EH (cell line): ENCODE data around the gene PPM1L.
A peak's percentile ranks its signal among the peaks of the same experiment; 100 is the strongest.
"Not testable (repeated sequence)": the region's sequence is repeated elsewhere in the genome, so short reads cannot be mapped to it uniquely, and the experiment has no call there.

Experiments used
- DNase-seq: peaks from one replicate; pipeline ENCODE4 v3.0.0-alpha.2; 2015; ENCODE audit warnings: low read depth

PPM1L gene

DNA sequence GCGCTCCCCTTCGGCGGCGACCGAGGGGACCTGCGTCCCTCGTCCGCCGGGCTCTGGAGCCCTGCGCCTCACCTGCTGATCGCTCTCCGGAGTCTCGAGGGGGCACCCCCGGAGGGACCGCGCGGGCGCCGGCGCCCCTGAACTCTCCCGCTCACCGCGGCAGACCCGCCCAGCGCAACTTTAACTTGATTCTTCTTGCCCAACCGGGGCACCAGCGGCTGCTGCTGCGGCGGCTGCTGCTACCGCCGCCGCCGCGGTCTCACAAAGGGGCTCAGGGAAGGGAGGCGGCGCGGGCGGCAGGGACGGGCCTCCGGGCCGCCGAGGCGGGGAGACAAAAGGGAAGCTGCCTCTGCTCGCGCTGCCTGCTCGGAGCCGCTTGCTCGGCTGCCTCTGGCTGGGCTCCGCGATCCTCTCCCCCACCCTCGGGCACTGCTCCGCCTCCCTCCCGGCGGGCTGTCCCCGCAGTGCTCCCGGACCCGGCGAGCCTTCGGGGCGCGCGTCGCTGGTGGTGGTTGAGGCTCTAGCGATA is at the start of gene PPM1L:
TSS of gene PPM1L (plus strand) at position 456 of the 529 bp plus-strand sequence.
- DNase-seq: peak; percentile 61

DNA sequence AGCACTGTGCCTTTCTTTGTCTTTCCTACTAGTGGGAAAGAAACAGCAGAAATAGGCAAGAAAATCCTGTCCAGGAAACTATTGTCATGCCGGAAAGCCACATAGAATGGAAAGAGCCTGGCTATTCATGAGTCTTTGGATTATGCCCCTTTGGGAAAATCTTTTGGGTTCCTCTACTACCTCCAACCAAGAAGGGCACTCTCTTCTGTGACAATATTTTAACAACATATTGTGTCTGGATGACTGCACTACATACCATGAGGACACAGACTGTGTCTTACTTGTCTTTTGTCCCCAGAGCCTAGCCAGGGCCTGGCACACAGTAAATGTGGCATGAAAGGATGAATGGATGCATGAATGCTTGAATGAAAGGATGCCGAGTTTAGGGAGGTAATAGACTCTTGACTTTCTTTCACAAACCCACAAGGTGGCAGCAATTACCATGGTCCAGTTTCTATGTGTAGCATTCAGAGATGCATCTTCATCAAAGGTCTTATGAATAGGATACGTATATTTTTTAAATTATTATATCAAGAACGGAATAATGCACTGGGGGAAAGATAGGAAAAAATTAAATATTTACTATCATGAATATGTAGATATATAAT is 48.7 kb upstream of the PPM1L start:
- peak; percentile 68 for DNase-seq

DNA sequence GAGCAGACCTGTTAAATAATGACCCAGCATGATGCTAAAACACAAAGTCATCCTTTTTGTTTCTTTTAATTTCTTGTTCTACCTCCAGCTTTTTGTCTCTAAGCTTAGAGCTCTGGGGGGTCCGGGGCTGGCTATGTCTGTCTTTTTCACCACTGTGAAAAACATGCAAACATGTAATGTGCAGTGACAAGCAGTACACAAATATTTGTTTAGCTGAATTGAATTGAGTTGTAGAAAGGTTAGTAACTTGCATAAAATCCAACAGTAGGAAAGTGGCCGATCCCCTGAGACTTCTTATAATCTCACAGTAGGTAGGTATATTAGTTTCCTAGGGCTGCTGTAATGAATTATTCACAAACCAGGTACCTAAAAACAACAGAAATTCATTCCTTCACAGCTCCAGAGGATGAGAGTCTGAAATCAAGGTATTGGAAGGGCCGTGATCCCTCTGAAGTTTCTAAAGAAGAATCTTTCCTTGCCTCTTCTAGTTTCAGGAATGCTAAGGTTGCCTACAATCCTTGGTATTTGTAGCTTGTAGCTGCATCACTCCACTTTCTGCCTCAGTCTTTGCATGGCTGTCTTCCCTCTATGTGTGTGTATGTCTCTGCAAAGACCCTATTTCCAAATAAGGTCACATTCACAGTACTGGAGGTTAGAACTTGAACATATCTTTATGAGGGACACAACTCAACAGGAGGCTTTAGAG is 46.4 kb upstream of the PPM1L start:
- peak; percentile 3 for DNase-seq

DNA sequence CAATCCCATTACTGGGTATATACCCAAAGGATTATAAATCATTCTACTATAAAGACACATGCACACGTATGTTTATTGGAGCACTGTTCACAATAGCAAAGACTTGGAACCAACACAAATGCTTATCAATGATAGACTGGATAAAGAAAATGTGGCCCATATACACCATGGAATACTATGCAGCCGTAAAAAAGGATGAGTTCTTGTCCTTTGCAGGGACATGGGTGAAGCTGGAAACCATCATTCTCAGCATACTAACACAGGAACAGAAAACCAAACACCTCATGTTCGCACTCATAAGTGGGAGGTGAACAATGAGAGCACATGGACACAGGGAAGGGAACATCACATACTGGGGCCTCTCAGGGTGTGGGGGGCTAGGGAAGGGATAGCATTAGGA is 42.9 kb upstream of the PPM1L start:
- DNase-seq: not testable (repeated sequence)

DNA sequence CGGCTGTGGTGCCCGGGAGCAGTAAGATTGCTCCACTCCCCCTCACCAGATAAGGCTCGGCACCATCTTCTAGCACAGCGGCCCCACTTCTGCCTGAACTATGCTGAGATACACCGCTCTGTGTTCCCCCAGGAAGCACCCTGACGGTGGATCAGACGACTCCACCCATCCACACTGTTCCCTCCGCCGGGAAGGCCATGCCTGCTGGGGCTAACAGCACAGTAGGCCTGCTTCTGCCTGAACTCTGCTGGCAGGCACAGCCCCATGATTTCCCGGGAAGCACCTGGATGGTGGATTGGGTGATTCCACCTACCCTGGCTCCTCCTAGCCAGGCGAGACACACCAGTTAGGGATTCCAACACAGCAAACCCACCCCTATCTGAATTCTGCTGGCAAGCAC is 36.3 kb upstream of the PPM1L start:
- no peak for DNase-seq

DNA sequence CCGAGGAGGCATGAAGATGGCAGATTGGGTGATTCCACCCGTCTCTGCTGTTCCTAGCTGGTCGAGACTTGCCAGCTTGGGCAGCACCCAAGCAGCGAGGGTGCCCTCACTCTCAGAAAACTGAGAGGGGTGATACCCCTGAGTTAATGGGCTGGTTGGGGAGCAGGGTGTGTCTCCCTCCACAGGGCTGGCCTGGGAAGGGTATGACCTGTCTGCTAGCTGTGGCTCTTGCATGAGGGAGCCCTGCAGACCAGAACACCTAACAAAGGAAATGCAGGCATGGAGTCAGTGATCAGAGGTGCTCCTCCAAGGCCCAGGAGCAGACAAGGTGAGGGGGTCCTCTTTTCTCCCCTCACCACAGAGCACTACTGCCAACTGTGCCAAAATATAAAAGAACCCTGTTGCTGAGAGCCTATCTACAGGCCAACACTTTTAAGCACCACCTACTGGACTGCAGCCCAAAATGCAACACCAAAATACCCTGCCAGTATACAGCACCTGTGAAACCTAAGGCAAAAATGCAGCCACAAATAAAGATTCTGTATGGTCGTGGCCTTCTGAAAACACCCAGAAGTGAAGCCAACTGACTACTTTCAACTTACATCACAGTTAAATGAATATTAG is 35.8 kb upstream of the PPM1L start:
- DNase-seq: no peak

DNA sequence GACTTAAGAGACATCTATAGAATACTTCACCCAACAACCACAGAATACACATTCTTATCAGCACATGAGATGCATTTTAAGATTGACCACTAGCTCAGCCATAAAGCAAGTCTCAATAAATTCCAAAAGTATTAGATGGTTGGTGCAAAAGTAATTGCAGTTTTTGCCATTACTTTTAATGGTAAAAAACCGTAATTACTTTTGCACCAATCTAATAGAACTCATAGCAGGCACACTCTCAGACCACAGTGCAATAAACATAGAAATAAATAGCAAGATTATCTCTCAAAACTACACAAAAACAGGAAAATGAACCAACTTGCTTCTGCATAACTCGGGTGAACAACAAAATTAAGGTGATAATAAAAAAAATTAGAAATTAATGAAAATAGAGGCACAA is 33.7 kb upstream of the PPM1L start:
- DNase-seq: no peak

DNA sequence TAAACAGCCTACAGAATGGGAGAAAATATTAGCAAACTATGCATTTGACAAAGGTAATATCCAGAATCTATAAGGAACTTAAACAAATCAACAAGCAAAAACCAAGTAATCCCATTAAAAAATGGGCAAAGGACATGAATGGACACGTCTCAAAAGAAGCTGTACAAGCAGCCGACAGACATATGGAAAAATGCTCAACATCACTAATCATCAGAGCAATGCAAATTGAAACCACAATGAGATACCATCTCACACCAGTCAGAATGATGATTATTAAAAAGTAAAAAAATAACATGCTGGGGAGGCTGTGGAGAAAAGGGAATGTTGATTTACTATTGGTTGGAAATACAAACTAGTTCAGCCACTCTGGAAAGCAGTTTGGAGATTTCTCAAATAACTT is 30.7 kb upstream of the PPM1L start:
- DNase-seq: peak; percentile 7

DNA sequence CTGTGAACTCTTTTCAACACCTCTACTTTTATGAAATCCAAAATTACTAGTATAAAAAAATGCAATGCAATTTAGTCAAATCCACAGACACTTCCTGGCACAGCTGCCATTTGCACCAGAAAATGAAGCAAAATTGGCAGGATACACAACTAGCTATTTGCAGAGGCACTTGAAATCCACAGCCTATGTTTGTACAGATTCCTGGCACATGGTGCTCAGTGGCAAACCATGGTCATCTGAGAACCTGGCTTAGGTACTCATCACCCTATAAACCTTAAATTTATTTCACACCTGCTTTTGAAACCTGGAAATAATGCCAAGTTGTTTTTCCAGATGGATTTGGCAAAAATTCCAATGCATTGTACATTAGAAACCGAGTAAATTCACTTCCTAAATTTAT is 20.2 kb upstream of the PPM1L start:
- DNase-seq: no peak

DNA sequence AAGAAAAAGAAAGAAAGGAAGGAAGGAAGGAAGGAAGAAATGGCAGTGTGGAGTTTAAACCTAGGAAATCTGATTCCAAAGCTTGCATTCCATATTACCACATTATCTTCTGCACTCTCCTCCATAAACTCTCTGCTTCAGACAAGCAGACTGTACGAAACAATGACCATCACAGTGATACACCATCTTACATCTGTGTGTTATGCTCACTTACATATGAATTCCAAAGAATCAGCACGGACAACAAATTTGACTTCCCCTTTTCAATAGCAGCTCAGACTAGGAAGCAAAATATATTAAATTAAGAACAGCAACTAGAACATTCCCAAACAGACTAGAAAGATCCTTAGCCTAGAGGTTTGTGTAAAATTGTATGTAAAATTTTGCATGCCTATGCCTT is 18.0 kb upstream of the PPM1L start:
- DNase-seq: no peak

DNA sequence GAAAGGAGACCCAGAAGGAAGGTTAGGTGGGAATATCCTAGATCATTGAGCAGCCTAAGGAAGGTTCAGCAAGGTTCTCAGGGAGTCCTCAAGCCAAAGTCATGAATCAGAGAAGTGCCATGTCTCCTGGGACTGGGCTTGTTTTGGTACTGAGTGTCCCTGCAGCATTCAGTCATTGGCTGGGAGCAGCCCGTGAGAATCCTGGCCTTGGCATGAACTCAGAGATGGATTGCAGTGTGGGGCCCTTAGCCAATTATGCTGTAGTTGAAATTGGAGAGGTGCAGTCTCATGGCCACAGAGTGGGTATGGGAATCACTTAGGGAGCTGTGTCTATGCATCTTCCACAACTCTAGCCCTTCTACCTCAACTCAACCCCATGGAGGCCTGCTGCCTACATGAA is 17.0 kb upstream of the PPM1L start:
- DNase-seq: peak; percentile 42

DNA sequence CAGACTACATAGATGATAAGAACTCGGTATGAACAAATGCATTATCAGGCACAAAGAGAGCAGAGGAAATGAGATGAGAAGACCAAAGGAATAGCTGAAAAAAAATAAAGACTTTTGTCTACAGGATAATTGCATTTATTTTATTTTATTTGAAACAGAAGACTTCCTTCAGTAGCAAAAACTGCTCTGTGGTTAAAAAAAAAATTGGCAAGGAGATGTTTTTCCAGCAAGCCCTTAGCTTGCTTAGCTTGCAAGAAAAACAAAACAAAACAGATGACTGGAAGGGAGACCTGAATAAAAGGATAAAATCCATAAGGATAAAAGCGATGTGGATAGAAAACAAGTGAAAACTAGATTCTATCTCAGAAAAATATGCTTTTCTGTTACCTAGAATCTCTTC is 9.1 kb upstream of the PPM1L start:
- no peak for DNase-seq

DNA sequence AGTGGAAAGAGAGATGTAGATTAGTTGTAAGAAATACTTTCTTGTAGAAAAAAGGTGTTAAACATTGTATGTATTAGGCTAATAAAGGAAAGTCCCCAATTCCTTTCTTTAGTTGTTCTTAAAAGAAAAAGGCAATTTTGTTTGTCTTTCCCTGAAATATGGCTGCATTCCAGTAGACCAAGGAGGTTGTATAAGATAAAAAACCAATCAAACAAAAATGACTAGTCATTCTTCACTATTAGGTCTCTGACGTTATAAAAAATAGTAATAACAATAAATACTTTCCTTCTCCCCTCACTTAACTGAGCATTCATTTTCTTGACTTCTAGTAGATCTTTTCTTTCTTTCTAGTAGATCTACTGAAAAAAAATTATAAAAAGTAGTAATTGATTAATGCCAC is 8.6 kb upstream of the PPM1L start:
- DNase-seq: no peak

DNA sequence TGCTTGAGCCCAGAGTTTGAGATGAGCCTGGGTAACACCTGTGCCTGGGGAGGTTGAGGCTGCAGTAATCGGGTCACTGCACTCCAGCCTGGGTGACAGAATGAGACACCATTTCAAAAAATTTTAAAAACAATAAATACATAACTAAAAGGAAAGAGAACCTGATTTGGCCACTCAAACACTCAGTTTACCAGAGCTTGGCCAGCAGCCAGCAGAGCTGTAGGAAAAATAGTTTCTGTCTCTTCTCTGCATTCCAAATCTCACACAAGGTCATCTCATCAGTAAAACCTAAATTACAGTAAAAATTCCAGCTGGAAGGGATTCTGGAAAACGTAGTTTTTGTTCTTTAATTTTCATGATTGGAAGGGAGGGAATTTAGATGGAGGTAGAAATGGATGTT is 7.8 kb upstream of the PPM1L start:
- peak; percentile 8 for DNase-seq

DNA sequence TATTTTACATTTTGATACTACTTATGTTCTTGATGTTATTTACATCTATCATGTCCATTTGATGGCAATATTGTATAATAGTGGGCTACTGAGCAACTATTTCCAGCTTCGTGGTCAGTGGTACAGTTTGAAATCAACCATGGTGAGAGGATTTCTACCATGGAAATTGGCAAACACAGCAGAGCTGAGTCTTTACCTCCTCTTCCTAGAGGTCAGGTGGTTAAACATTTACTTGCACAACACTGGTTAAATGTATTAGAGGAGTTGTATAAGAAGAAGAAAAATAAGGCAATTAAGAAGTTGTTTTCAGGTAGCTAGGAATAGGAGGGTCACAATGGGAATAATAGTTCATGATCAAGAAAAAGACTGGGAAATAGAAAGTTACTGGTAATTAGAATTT is 7.2 kb upstream of the PPM1L start:
- no peak for DNase-seq

DNA sequence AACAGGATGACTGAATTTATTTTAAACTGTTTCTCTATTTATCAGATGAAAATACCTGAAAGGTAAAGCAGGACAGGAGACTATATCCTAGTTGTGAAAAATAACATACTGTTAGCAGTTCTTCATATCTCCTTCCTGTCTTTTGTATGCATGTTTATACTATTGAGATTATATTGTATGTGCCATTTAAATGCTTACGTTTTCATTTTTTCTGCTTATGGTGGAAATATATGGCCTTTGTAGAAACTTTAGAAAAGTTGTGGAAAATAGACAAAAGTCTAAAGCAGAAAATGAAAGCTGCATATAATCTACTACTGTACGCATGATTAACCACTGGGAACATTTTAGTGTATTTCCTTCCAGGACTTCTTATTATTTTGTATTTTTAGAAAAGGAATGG is 2.1 kb upstream of the PPM1L start:
- DNase-seq: no peak

DNA sequence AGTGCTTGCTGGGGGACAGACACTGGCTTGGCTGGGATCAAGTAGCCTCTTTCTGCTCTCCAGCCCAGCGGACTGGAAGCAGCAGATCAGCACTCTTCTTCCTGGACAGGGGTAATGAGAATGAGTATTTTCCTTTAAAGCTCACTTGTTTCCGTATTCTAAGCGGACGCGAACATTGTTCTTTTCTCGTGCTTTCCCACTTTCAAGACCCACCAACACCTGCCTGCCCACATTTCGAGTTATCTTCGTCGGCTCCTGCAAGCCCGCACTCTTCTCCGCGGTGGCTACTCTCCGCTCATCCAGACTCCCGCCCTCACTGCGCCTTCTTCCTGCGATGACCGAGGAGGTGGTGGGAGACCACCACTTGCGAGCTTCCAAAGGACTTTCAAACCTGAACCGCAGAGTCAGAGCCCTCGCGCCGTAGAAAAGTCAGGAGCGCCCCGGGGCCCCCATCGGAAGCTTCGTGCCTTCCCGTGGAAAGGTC is 1.6 kb upstream of the PPM1L start:
- DNase-seq: peak; percentile 67

DNA sequence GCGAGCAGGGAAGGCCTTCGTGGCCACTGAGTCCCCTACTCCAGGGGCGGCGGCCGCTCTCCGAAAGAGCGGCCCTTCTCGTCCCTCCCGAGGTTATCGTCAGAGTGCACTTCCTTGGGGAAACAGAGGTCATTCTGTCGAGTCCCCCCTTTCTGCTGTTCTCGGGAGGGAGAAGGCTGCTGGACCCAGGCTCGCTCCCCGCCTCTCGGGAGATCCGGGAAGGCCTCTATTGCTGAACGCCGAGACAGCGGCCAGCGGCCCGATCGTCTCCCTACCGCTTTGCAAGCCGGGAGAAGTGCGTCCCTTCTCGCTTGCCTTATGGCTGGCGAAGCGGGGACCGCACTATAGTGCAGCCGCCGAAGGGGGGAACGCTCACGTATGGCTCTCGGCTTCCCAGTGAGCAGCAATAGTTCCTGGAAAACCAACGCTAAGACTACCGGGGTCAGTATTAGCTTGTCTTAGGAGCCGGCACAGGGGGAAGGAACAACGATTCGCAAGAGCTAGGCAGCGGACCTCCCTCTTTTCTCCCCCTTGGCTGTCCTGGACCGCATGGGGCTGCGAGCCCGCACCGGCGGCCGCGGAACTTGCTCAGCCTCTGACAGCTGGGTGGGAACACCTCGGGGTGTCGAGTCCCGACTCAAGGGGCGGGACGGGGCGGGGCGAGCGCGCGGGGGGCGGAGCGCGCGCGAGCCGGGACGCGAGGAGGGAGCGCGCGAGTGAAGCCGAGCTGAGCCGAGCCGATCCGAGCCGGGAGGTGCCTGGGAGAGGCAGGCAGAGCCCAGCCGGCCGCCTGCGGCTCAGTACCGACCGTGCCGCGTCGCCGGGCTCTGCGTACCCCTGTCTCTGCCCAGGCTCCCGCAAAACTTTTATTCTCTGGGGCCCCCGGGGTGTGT is 930 bp upstream of the PPM1L start:
- peak; percentile 92 for DNase-seq

DNA sequence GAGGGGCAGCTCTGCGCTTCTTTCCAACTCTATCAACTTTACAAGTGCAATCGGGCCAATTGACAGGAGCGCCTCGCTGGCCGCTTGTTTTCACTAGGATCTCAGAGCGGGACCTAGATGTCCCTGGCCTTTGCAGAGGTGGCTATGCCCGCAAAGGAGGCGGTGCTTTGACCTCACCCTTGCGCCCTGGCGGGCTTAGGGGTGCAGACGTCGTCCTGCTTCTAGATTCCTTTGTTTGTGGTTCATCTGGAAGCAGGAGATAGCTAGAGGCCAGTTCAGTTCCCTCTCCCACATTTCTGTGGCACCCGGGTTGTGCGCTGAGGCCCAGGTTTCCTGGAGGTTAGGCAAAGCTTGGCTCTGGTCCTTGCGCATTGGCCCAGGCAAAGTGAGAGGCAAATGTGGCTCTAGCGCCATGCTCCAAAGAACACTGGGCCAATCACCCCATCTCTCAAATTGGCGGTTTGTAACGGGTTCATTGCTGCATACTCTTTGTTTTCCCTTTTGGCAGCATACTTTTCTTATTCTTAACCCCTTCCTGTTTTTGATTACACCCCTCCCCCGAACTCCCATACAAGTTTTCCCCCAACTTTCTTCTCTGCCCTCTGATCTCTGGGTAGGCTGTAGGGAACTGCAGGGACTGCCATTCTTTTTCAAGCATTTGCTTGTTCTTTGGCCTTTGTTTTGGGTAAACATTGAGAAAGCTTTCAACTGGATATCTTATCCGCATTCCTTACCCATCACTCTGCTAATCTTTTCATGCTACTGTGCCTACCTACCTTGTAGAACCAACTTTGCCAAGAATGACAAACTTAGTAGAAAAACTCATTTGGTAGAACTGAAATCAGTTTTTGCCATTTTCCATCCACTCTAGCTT is 1.4 kb downstream of the PPM1L start:
- DNase-seq: no peak

DNA sequence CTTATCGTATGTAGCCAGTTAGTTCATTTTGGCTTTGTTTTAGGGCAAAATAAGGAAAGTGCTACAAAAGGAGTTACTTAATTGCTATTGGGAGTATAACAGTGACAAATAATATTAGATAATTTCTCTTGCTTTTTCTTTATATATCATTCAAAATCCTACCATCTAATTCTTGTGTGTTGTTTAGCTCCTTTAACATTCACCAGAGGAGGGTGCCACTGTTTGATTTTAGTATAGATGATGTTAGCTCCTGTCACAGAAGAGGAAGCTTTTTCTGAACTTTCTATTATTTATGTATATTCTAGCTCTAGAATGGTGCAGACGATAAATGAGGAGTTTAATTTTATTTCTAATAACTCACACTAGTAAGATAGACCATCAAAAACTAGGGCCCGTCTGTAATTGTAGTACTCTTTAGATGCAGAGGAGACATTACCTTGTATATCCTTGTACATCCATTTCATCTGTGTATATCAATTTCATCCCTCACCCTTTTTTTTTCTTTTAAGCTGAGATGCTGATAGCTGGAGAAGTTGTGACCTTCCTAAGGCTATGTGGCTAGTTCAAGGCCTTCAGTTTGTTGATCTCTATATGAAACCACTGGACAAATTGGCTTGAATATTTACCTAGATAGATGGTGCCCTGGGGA is 3.0 kb downstream of the PPM1L start:
- DNase-seq: no peak

DNA sequence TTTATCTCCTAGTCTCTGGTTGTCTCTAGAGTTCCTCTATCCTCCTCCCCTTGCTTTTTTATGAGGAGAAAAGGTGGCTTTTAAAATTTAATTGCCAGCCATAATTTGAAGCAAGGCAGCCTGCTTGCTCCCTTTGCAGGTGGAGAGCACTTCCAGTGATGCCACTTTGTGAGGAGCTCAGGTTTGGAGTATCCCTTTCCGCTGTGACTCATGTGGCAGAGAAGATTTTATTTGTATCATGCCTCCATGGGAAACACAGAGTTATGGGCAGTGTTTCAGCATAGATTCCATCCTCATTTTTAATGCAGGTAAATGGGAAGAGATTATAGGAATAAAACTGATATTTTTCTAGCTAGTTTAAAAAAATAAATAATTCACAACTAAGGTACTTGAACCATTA is 7.0 kb downstream of the PPM1L start:
- no peak for DNase-seq
